ENCODE data around the gene KSR1. TPM values are rescaled to one million over a fixed set of nuclear protein-coding genes. Genes with fewer than 3 reads are reported as not detected.

The KSR1 gene
- total and polyA plus RNA-seq, 2 of the 8 experiments (the other 6 are each of a cell fraction or from before 2014, with no cell fraction given): 14.1 to 34.7 TPM

DNA sequence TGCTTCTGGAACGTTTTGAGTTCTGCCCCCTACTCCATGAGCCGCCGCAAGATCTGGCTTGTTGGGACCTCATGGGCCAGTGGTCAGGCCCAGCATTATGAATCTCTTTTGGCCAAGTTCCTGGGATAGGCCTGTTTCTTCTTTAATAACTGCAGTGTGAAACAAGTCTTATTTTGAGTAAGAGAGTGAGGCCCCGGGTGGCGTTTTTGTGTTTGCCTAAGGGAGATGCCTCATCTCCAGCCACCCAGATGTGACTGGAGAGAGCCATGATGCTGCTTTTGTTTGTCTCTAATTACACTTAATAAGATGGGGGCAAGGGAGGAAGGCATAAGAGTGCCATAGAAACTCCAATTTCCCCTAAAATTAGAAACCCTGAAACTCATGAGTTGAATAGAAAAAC, 39.8 kb downstream of the KSR1 start:
- no peak overlapping the region for H4K8ac ChIP-seq (ENCODE audit: extremely low read depth, insufficient read depth, low read length)
- peaks cover 23 to 48% (median 34%) of the 10 kb centered on the region in 4 experiments for H3K4me1 ChIP-seq (replicated peaks in 1 of 4; ENCODE audit: control insufficient read depth in 3 of 4, insufficient read depth in 4 of 4, low read length in 3 of 4)
- 92% methylated on average over 5 of the region's 5 CpGs; no CpG with 5 or more reads in 1 of the 2 experiments for WGBS, 2 experiments (ENCODE audit: extremely low coverage in 1 of 2, insufficient coverage in 1 of 2, insufficient read length in 1 of 2, insufficient replicate concordance in 2 of 2, low coverage in 1 of 2, low lambda C conversion rate in 2 of 2, missing lambda C conversion rate in 1 of 2)
- peaks cover 10% of the 10 kb centered on the region; the same call in 1 of the 2 replicates for H3K79me1 ChIP-seq (ENCODE audit: low read depth, low read length)
- CTCF ChIA-PET (ENCODE audit: partially characterized antibody): interaction anchor here (1.2 to 6.5 kb wide), 6 partner anchors 9 to 104 kb away, joined by 4 to 35 read pairs (median 8); no protein-coding TSS in a partner anchor
- H3K9ac ChIP-seq (replicated peaks in 1 of 4; ENCODE audit: extremely low read depth in 1 of 4, low read depth in 3 of 4, low read length in 3 of 4): no peak overlapping the region
- POLR2A ChIA-PET (ENCODE audit: partially characterized antibody): no interaction called here
- H3K4ac ChIP-seq (replicated peaks; ENCODE audit: insufficient read length, low read depth, low read length): no peak overlapping the region
- TF ChIP-seq SP2 (IDR thresholded peaks at IDR 0.05; ENCODE audit: low read length) (no peak), JUND (IDR thresholded peaks at IDR 0.05; ENCODE audit: low read length) (no peak), CBX8 (IDR thresholded peaks at IDR 0.05; ENCODE audit: borderline replicate concordance, low read depth, low read length) (no peak)
- H3K56ac ChIP-seq (replicated peaks; ENCODE audit: insufficient read length, low read depth, low read length): no peak overlapping the region
- H3K14ac ChIP-seq (ENCODE audit: insufficient read length): no peak overlapping the region
- DNase-seq (ENCODE audit: low read depth in 1 of 2, low spot score in 2 of 2) (no peak), FAIRE-seq (no peak)
- H4K5ac ChIP-seq (ENCODE audit: insufficient read length, low read depth, low read length): no peak overlapping the region
- peaks cover 0 to 5% (median 0%) of the 10 kb centered on the region in 4 experiments; a peak in 3 of 8 replicates for H3K36me3 ChIP-seq (ENCODE audit: control insufficient read depth in 2 of 4, insufficient read depth in 4 of 4, low read length in 3 of 4)
- H3K18ac ChIP-seq (ENCODE audit: extremely low read depth, low read length): no peak overlapping the region
- H3K27ac ChIP-seq (ENCODE audit: low read depth, low read length): no peak overlapping the region
- H4K91ac ChIP-seq (replicated peaks; ENCODE audit: insufficient read length, low read length): peak overlapping the region; percentile 36
- H2BK12ac ChIP-seq (ENCODE audit: low read depth, low read length): no peak overlapping the region
- H3K27me3 ChIP-seq (replicated peaks in 1 of 4; ENCODE audit: control insufficient read depth in 3 of 4, extremely low read depth in 1 of 4, insufficient read depth in 3 of 4, low read length in 3 of 4): no peaks in the 10 kb centered on the region
- no peak overlapping the region for H2BK20ac ChIP-seq (ENCODE audit: low read length)
- H2BK15ac ChIP-seq (ENCODE audit: low read length): 0 out of 2 replicates have a peak overlapping the region, but pooled peaks have one; percentile 23
- H3K4me3 ChIP-seq (ENCODE audit: extremely low read depth in 1 of 4, insufficient read depth in 2 of 4, low read depth in 3 of 4, low read length in 4 of 4): no peak overlapping the region
- no peak overlapping the region for H2AFZ ChIP-seq (ENCODE audit: low read length)
- no peak overlapping the region for H2BK120ac ChIP-seq (replicated peaks; ENCODE audit: low read depth, low read length)
- no peaks in the 10 kb centered on the region for H3K23me2 ChIP-seq (ENCODE audit: low read depth, low read length)
- H2BK5ac ChIP-seq (ENCODE audit: low read depth, low read length): no peak overlapping the region
- peaks cover 10 to 12% of the 10 kb centered on the region in 2 experiments for H3K9me3 ChIP-seq (ENCODE audit: insufficient read depth in 2 of 2, low read depth in 1 of 2, low read length in 1 of 2)
- no peaks in the 10 kb centered on the region for H4K20me1 ChIP-seq (replicated peaks in 1 of 2; ENCODE audit: control insufficient read depth in 1 of 2, insufficient read depth in 2 of 2, low read length in 2 of 2)
- peaks cover 4 to 77% of the 10 kb centered on the region in 2 experiments; a peak in 2 of 4 replicates for H3K79me2 ChIP-seq (ENCODE audit: control insufficient read depth in 1 of 2, insufficient read depth in 2 of 2, low read length in 2 of 2)
- H3K4me2 ChIP-seq (ENCODE audit: insufficient read depth in 1 of 2, low read depth in 2 of 2, low read length in 2 of 2): 0 out of 4 replicates have a peak overlapping the region, but pooled peaks of 1 of the 2 experiments have one; percentile 1
- no peak overlapping the region for H3K23ac ChIP-seq (ENCODE audit: insufficient read length)
- H2AK5ac ChIP-seq (ENCODE audit: low read depth, low read length): no peak overlapping the region

All from H1 (cell line).